ENCODE results near the gene MORN1.

- TF ChIP-seq, protein P1, sequence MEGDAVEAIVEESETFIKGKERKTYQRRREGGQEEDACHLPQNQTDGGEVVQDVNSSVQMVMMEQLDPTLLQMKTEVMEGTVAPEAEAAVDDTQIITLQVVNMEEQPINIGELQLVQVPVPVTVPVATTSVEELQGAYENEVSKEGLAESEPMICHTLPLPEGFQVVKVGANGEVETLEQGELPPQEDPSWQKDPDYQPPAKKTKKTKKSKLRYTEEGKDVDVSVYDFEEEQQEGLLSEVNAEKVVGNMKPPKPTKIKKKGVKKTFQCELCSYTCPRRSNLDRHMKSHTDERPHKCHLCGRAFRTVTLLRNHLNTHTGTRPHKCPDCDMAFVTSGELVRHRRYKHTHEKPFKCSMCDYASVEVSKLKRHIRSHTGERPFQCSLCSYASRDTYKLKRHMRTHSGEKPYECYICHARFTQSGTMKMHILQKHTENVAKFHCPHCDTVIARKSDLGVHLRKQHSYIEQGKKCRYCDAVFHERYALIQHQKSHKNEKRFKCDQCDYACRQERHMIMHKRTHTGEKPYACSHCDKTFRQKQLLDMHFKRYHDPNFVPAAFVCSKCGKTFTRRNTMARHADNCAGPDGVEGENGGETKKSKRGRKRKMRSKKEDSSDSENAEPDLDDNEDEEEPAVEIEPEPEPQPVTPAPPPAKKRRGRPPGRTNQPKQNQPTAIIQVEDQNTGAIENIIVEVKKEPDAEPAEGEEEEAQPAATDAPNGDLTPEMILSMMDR (optimal IDR thresholded peaks at IDR 0.05 in 1 of 3, IDR thresholded peaks at IDR 0.05 in 1 of 3, conservative IDR thresholded peaks at IDR 0.05 in 1 of 3; ENCODE audit: extremely low read depth in 1 of 3, insufficient read depth in 2 of 3, low read length in 3 of 3): no peak
- no peak for TF ChIP-seq EZH2 (IDR thresholded peaks at IDR 0.05; ENCODE audit: low read length)
Observed at GRCh38 chr1:2308844-2309243, 82.5 kb downstream of the MORN1 start.
